ENCODE results near the gene IKBKG.
A peak's percentile ranks its signal among the peaks of the same experiment; 100 is the strongest.

IKBKG gene

GRCh38 chrX:154542723-154543424 lies 4.5 kb upstream of the IKBKG start:
- no peaks in the 10 kb centered on the region for H3K36me3 ChIP-seq (ENCODE audit: insufficient read depth)
- no peak overlapping the region for H3K9ac ChIP-seq
- H3K4me3 ChIP-seq (IDR thresholded peaks at IDR 0.05; ENCODE audit: insufficient read depth, low read depth, low read length) = no peak overlapping the region
- H3K4me2 ChIP-seq = no peak overlapping the region
- no peak for TF ChIP-seq CTCF (conservative IDR thresholded peaks at IDR 0.05; ENCODE audit: low read depth, low read length)
- no peak overlapping the region for H3K27ac ChIP-seq
- no peaks in the 10 kb centered on the region for H3K27me3 ChIP-seq (ENCODE audit: insufficient read depth, low read depth)
- H4K20me1 ChIP-seq (ENCODE audit: insufficient read depth) = no peaks in the 10 kb centered on the region
- H3K4me1 ChIP-seq (ENCODE audit: low read depth, poor library complexity, severe bottlenecking) = peaks cover 5% of the 10 kb centered on the region
- H3K79me2 ChIP-seq (ENCODE audit: insufficient read depth, low read depth) = peaks cover 2% of the 10 kb centered on the region; the same call in 1 of the 2 replicates
- H2AFZ ChIP-seq (ENCODE audit: low read depth) = no peak overlapping the region

- TF ChIP-seq CTCF (conservative IDR thresholded peaks at IDR 0.05; ENCODE audit: low read depth, low read length) = no peak
- Histone ChIP-seq H3K27me3 (ENCODE audit: insufficient read depth, low read depth) (no peaks in the 10 kb centered on the region), H3K9ac (no peak overlapping the region), H2AFZ (ENCODE audit: low read depth) (no peak overlapping the region; the same call in 1 of the 2 replicates), H3K79me2 (ENCODE audit: insufficient read depth, low read depth) (peaks cover 28% of the 10 kb centered on the region), H3K4me1 (ENCODE audit: low read depth, poor library complexity, severe bottlenecking) (peaks cover 14% of the 10 kb centered on the region), H3K4me2 (peak overlapping the region; percentile 89), H4K20me1 (ENCODE audit: insufficient read depth) (no peaks in the 10 kb centered on the region), H3K36me3 (ENCODE audit: insufficient read depth) (no peaks in the 10 kb centered on the region), H3K27ac (no peak overlapping the region), H3K4me3 (IDR thresholded peaks at IDR 0.05; ENCODE audit: insufficient read depth, low read depth, low read length) (no peak overlapping the region)
Observed at GRCh38 chrX:154545673-154546274, 1.6 kb upstream of the IKBKG start.

GRCh38 chrX:154546354-154547244 lies 821 bp upstream of the IKBKG start, which contains the start of gene G6PD:
Gene G6PD, minus strand, starts transcription at chrX:154546846. Its CDS starts 691 bp downstream, at chrX:154546155.
- Histone ChIP-seq H3K4me3 (IDR thresholded peaks at IDR 0.05; ENCODE audit: insufficient read depth, low read depth, low read length) (no peak within 1 kb of the TSS), H3K4me1 (ENCODE audit: low read depth, poor library complexity, severe bottlenecking) (peaks cover 14% of the 10 kb centered on the region), H3K4me2 (peak within 1 kb of the TSS; percentile 89), H3K27me3 (ENCODE audit: insufficient read depth, low read depth) (no peaks in the 10 kb centered on the region), H3K9ac (peak within 1 kb of the TSS; percentile 61), H3K27ac (peak within 1 kb of the TSS; percentile 71), H2AFZ (ENCODE audit: low read depth) (peak within 1 kb of the TSS; percentile 64; the same call in 1 of the 2 replicates), H3K79me2 (ENCODE audit: insufficient read depth, low read depth) (peaks cover 28% of the 10 kb centered on the region), H4K20me1 (ENCODE audit: insufficient read depth) (no peaks in the 10 kb centered on the region), H3K36me3 (ENCODE audit: insufficient read depth) (no peaks in the 10 kb centered on the region)
- TF ChIP-seq CTCF (conservative IDR thresholded peaks at IDR 0.05; ENCODE audit: low read depth, low read length) = no peak

- Histone ChIP-seq H3K4me2 (peak overlapping the region; percentile 67), H3K9ac (peak overlapping the region; percentile 61), H4K20me1 (ENCODE audit: insufficient read depth) (no peaks in the 10 kb centered on the region), H3K4me3 (IDR thresholded peaks at IDR 0.05; ENCODE audit: insufficient read depth, low read depth, low read length) (no peak overlapping the region), H3K27me3 (ENCODE audit: insufficient read depth, low read depth) (no peaks in the 10 kb centered on the region), H3K4me1 (ENCODE audit: low read depth, poor library complexity, severe bottlenecking) (peaks cover 14% of the 10 kb centered on the region), H3K79me2 (ENCODE audit: insufficient read depth, low read depth) (peaks cover 28% of the 10 kb centered on the region), H3K36me3 (ENCODE audit: insufficient read depth) (no peaks in the 10 kb centered on the region), H3K27ac (peak overlapping the region; percentile 71), H2AFZ (ENCODE audit: low read depth) (peak overlapping the region; percentile 64; the same call in 1 of the 2 replicates)
- TF ChIP-seq CTCF (conservative IDR thresholded peaks at IDR 0.05; ENCODE audit: low read depth, low read length) = no peak
Observed at GRCh38 chrX:154548028-154548316, 552 bp downstream of the IKBKG start.

All from KMS-11 (cell line).